Cortex of kidney (tissue), 1 donor: ENCODE results near the gene IQGAP3.

Experiments
- DNase-seq: peaks from one replicate; lab custom pipeline; 2025; lab: John Stamatoyannopoulos, UW

Gene IQGAP3

DNA sequence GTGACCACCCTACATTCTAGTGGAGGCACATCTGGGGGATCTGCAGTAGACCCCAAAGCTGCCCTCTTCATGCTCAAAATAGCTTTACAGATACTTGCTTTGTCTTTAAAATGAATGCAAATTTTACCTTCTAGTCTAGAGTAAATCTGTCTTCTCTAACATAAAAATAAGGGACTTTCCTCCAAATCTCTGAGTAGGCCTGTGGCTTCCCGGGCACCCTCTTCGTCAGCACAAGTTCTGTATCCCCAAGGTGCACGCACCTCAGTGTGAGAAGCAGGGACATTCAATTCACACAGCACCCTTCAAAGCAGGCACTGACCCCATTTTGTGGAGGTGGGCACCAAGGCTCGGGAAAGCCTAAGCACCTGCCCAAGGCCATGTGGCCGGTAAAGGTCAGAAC lies 90.8 kb downstream of the IQGAP3 start:
- DNase-seq: no peak

DNA sequence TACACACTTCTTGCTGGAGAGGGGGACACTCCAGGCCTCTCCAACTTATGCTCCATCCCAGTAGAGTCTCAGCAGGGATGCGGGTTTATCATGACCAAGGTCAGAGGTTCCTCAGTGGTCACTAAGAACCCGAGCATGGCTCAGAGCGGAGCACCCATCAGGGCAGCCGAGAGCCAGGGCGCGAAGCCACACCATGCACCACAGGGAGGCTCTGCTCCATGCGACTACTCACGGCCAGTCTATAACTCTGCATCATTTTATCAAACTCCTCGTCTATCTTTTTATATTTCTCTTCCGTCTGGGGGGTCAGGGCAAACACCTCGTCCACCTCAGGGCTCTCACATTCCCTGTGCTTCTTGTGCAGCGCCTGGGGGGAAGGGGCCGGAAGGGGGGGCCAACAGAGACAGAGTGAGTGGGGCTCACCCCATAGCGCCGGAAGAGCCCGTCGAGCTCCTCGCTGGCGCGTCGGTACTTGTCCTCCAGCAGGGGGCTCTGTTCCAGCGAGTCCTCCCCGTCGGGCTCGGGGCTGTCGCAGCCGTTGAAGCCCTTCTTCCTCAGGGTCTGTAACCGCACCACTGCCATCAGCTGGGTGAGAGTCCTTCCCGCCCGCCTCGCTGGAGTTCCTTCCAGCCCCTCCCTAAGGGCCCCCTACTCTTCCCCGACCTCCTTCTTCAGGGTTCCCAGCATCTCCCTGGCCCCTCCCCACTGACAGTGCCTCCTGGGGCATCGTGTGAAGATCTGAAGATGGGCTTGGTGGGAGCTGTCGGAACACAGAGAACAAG lies 91.8 kb downstream of the IQGAP3 start:
- no peak for DNase-seq

- DNase-seq: no peak
Observed at GRCh38 chr1:156480016-156480370, 92.4 kb downstream of the IQGAP3 start.

DNA sequence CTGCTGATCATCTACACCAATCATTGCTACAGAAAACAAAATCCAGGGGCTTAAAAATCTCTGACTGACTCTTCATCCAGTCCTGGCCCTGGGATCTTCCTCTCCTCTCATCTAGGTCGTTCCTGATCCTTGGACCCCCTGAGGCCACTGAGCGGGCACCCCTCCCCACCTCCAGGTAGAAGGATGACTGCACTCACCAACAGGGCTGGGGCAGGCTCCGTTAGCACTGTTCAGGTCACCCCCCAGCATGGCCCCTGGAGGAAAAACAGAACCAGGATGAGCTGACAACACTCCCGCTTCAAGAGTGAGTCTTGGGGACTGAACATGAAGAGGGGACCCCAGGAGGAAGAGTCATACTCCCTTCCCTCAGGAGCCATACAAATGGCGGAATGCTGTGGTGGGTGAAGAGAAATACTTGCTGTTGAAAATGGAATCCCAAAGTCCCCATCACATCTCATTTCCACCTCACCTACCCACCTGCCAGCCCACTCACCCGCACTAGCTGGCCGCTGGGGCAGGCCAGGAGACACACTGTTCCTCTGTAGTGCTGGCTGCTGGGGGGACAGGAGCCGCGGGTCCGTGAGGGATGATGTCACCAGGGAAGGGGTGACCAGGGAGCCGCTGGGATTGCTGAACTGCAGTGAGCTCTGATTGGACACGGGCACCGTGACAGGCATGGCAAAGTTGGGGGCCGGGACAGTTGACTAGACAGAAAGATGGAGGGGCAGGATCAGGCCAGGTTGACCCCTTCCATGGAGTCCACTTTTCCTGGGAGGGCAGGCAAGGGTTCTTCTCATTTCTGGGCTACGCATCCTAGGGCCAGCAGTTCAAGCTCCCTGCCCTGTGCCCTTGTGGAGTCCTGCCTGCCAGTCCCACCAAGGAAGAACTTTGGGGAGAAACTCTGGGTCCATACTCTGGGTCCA lies 93.0 kb downstream of the IQGAP3 start:
- DNase-seq: no peak

- DNase-seq: no peak
Observed at GRCh38 chr1:156478250-156478627, 94.1 kb downstream of the IQGAP3 start.

- DNase-seq: no peak
Observed at GRCh38 chr1:156477526-156478249, 94.7 kb downstream of the IQGAP3 start.

DNA sequence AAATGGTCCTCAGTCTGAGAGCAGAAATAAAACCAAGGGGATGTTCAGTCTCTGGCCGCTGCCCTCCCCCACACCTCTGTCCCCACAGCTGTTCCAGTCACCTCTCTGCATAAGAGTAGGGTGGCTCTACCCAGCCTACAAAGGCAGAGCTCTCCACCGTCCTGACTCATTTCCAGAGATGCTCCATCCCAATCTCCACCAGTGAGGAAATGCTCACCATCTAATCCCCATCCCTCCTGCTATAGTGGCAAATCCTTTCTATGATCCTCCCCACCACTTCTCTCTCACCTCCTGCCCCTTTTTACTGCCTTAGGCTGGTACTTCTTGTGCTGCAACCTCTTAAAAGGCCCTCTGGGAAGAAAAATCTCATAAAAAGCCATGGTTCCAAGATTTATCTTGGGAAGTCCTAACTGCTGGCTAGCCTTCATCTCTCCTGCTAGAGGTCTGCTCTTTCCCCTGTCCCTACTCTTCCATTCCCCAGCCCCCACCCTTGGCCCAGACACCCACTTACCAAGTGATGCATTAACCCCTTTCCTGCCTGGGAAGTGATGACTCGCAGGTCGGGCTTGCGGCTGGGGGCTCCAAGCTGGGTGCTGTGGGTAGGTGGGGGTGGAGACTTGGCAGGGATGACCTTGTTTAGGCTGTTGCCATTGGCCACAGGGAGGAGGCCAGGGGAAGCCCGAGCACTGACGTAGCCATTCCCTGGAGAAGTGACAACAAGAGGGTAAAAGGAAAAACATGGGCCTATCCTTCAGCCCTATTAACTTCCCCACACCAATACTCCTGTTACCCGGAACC lies 95.7 kb downstream of the IQGAP3 start:
- DNase-seq: no peak

DNA sequence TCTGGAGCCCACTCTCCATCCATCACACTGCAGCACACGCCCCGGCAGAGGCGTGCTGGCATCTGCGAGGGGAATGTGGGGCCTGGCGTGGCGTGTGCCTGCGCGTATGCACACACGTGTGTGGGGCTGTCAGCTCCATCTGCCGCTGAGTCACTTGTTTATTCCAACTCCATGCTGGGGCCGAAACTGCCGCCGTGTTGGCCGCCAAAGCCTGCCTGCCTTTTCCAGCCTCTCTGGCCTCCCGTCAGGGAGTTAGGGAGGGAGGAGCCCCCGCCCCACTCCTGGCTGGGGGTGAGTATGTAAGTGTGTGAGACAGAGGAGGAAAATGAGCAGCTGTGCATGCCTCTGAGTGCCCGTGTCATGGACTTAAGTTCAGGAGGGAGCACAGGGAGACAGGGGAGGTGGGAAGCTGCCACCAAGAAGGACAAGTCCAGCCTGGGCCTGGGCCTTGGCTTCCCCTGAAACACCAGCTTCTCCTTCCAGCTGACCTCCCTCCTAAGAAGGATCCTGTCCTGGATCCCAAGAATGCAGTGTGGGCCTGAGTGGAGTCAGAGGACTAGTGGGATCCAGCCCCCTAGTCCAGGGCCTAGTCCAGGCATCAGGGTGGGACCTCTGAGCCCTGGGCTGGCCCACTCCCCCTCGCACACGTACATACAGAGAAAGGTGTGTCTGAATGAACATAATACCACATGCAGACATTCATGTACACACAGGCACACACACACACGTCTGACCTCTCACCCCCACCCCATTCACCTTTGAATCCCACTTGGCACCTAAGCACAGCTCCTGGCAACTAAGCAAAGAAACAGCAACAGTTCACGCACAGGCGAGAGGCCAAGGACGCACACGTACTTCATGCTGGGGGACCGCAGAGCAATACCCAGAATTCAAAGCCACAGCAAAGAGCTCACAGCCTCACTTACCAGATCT lies 96.5 kb downstream of the IQGAP3 start:
- DNase-seq: no peak
